Lower leg skin (tissue), 4 donors: ENCODE data around the gene C1QB. TPM values are rescaled to one million over a fixed set of nuclear protein-coding genes. Genes with fewer than 3 reads are reported as not detected.
"Not testable (repeated sequence)": the region's sequence is repeated elsewhere in the genome, so short reads cannot be mapped to it uniquely, and the experiment has no call there.

Experiments
- DNase-seq, 2 donors: peaks; one replicate each; pipeline ENCODE4 v3.0.0-alpha.2; 2019; ENCODE audit warnings: low spot score in 2 of 2
- H3K4me3 ChIP-seq: fragments of 200-600 bp; sonication (generic); 2 replicates; pipeline ENCODE4 v1.5.1; 2017; ENCODE audit warnings: mild to moderate bottlenecking, low read depth; ENCODE audit not compliant: poor library complexity, severe bottlenecking
- CTCF ChIP-seq, 3 donors: fragments of 450-650 bp; IDR thresholded peaks; one replicate each; pipeline ENCODE4 v1.5.1; 2016; ENCODE audit warnings: antibody characterized with exemption in 3 of 3, mild to moderate bottlenecking in 3 of 3, moderate library complexity in 2 of 3
- POLR2A ChIP-seq, 2 donors: fragments of 450-650 bp; IDR thresholded peaks; one replicate each; pipeline ENCODE4 v1.6.1; 2016 to 2017; ENCODE audit warnings: antibody characterized with exemption in 2 of 2, mild to moderate bottlenecking in 1 of 2, moderate library complexity in 1 of 2
- WGBS, 2 donors: methylation state at CpG; one replicate each; pipeline ENCODE4 v1.1.5; 2018; 5-methylcytosine and 5-hydroxymethylcytosine counted together
- intact Hi-C: fragments of 100-400 bp; cut with DNase I; formaldehyde crosslinking; loops from one replicate; pipeline ENCODE4 v1.15.0; 2023; ENCODE audit warnings: low total_unique reads
- total RNA-seq, 4 donors: library from RNA; depleted of rRNA; stranded (reverse); fragments of >200 nt; gene quantifications; one replicate each; pipeline ENCODE4 v1.1.0, GENCODE V29; 2016

C1QB gene
- total RNA-seq, 4 donors from 2014 or later: 29.8 to 97.0 (median 47.3) TPM

GRCh38 chr1:22661880-22662279, 8.8 kb downstream of the C1QB start:
- 81 to 84% methylated on average over 2 of the region's 2 CpGs for WGBS, 2 donors
- no peak for DNase-seq
- intact Hi-C loops: no loop called here
- no peak for TF ChIP-seq CTCF (IDR thresholded peaks at IDR 0.05)
- TF ChIP-seq POLR2A (IDR thresholded peaks at IDR 0.05): no peak
- no peak overlapping the region for H3K4me3 ChIP-seq

- intact Hi-C loops: no loop called here
- TF ChIP-seq POLR2A (IDR thresholded peaks at IDR 0.05) (no peak), CTCF (IDR thresholded peaks at IDR 0.05) (no peak)
- DNase-seq: no peak
- WGBS, 2 donors: 66 to 71% methylated on average over 5 of the region's 5 CpGs
- no peak overlapping the region for H3K4me3 ChIP-seq
Measured at GRCh38 chr1:22662318-22662717, 9.3 kb downstream of the C1QB start.

GRCh38 chr1:22662986-22663408, 10.0 kb downstream of the C1QB start:
- 78 to 79% methylated on average over 8 of the region's 8 CpGs for WGBS, 2 donors
- DNase-seq: no peak
- intact Hi-C loops: no loop called here
- TF ChIP-seq CTCF (IDR thresholded peaks at IDR 0.05): no peak
- no peak overlapping the region for H3K4me3 ChIP-seq

- no peak for TF ChIP-seq POLR2A (IDR thresholded peaks at IDR 0.05)
- TF ChIP-seq CTCF (IDR thresholded peaks at IDR 0.05): no peak
- WGBS, 2 donors: 35% methylated on average over 7 of the region's 7 CpGs
- intact Hi-C loops: no loop called here
- H3K4me3 ChIP-seq: no peak overlapping the region
- no peak for DNase-seq
Measured at GRCh38 chr1:22665752-22666151, 12.7 kb downstream of the C1QB start.

- no peak for DNase-seq
- H3K4me3 ChIP-seq: no peak overlapping the region
- TF ChIP-seq CTCF (IDR thresholded peaks at IDR 0.05): no peak
- TF ChIP-seq POLR2A (IDR thresholded peaks at IDR 0.05): no peak
- intact Hi-C loops: no loop called here
- 53 to 58% methylated on average over 2 of the region's 2 CpGs for WGBS, 2 donors
Measured at GRCh38 chr1:22666412-22666811, 13.4 kb downstream of the C1QB start.

GRCh38 chr1:22668840-22669239, 15.8 kb downstream of the C1QB start:
- H3K4me3 ChIP-seq, intact Hi-C loops, DNase-seq: not testable (repeated sequence)
- 70 to 100% methylated on average over 2 of the region's 2 CpGs for WGBS, 2 donors
